ENCODE results near the gene NMT2.

NMT2 gene

GRCh38 chr10:15092855-15093408, 75.6 kb downstream of the NMT2 start:
- DNase-seq (ENCODE audit: low spot score), result no peak

- no peak for DNase-seq (ENCODE audit: low spot score)
Measured at GRCh38 chr10:15091418-15091817, 77.1 kb downstream of the NMT2 start.

GRCh38 chr10:15088428-15089261, 79.8 kb downstream of the NMT2 start, which contains the start of gene ACBD7:
Gene ACBD7 (minus strand): TSS chr10:15088776. CDS start chr10:15088728, 48 bp downstream.
- peak; percentile 78 for DNase-seq (ENCODE audit: low spot score)

- peak; percentile 6 for DNase-seq (ENCODE audit: low spot score)
Measured at GRCh38 chr10:15084502-15084922, 84.0 kb downstream of the NMT2 start.

GRCh38 chr10:15083674-15084501, 84.6 kb downstream of the NMT2 start:
- no peak for DNase-seq (ENCODE audit: low spot score)

GRCh38 chr10:15075421-15075820, 93.1 kb downstream of the NMT2 start:
- no peak for DNase-seq (ENCODE audit: low spot score)

GRCh38 chr10:15072358-15072757, 96.1 kb downstream of the NMT2 start:
- no peak for DNase-seq (ENCODE audit: low spot score)

GRCh38 chr10:15069230-15069629, 99.3 kb downstream of the NMT2 start:
- no peak for DNase-seq (ENCODE audit: low spot score)

GRCh38 chr10:15068802-15069201, 99.7 kb downstream of the NMT2 start:
- no peak for DNase-seq (ENCODE audit: low spot score)

GRCh38 chr10:15067154-15067553, 101.3 kb downstream of the NMT2 start:
- no peak for DNase-seq (ENCODE audit: low spot score)

GRCh38 chr10:15060638-15061037, 107.9 kb downstream of the NMT2 start:
- DNase-seq (ENCODE audit: low spot score), result no peak

GRCh38 chr10:15059914-15060313, 108.6 kb downstream of the NMT2 start:
- no peak for DNase-seq (ENCODE audit: low spot score)

GRCh38 chr10:15058689-15059088, 109.8 kb downstream of the NMT2 start:
- DNase-seq (ENCODE audit: low spot score), result no peak
